K562 (cell line): ENCODE data around the gene ANK2. TPM values are rescaled to one million over a fixed set of nuclear protein-coding genes. Genes with fewer than 3 reads are reported as not detected.

Experiments
- ATAC-seq: fragments of 200-7000 bp; cut with Tn5 transposase; 3 replicates; pipeline ENCODE4 v1.9.1; 2020; ENCODE audit warnings: moderate library complexity
- BruUV-seq: library from RNA; stranded (reverse); fragments of 400-500 nt; replicated peaks from 2 replicates; lab custom pipeline; 2021; lab: Mats Ljungman, UMichigan
- CTCF ChIA-PET: fragments of 300-600 bp; formaldehyde crosslinking; extraction: SDS; loops from one replicate; lab custom pipeline; 2021; ENCODE audit warnings: low intra/inter-chr PET ratio; lab: Yijun Ruan, JAX
- POLR2A ChIA-PET: fragments of 300-600, 350-650 bp; sonication (Branson Sonifier 250); formaldehyde crosslinking; extraction: SDS; loops from one replicate; lab custom pipeline; 2021; ENCODE audit warnings: antibody characterized with exemption, inconsistent platforms; lab: Yijun Ruan, JAX
- DNase-seq, 4 experiments: peaks; one replicate each; pipeline versions ENCODE4 v3.0.0 to v3.0.0-alpha.2; 2011 to 2018; ENCODE audit warnings: low spot score in 3 of 4, mixed read lengths in 3 of 4; ENCODE audit errors: extremely low read depth in 1 of 4
- FAIRE-seq: peaks from 2 replicates; lab custom pipeline; 2011; peaks lifted over from hg19 to GRCh38; lab: Jason Lieb, UNC
- H2AFZ ChIP-seq: 2 replicates; pipeline ENCODE4 v1.6.0; 2011; ENCODE audit warnings: low read depth, low read length, control low read depth, inconsistent platforms
- H3K27ac ChIP-seq: fragments of 200-600 bp; 3 replicates; pipeline ENCODE4 v1.8.0; 2011; ENCODE audit warnings: low read depth, mild to moderate bottlenecking, control low read depth, inconsistent platforms, low read length, moderate library complexity, mixed read lengths; ENCODE audit errors: extremely low read depth
- H3K27me3 ChIP-seq, 2 experiments: fragments of 300-600 bp in 1 of 2; 2 replicates in 1 of 2; 3 replicates in 1 of 2; pipeline versions ENCODE4 v1.6.0 to v1.8.0; 2011; ENCODE audit warnings: inconsistent platforms in 2 of 2, low read length in 2 of 2, mild to moderate bottlenecking in 1 of 2, mixed read lengths in 1 of 2, moderate library complexity in 1 of 2; ENCODE audit not compliant: control insufficient read depth in 2 of 2, insufficient read depth in 2 of 2
- H3K36me3 ChIP-seq: fragments of 300-600 bp; 3 replicates; pipeline ENCODE4 v1.8.0; 2011; ENCODE audit warnings: mild to moderate bottlenecking, low read length, inconsistent platforms; ENCODE audit not compliant: control insufficient read depth, insufficient read depth
- H3K4me1 ChIP-seq, 2 experiments: fragments of 200-600 bp in 1 of 2; replicated peaks in 1 of 2; 2 replicates in 1 of 2; 3 replicates in 1 of 2; pipeline versions ENCODE4 v1.5.1 to v1.8.0; 2011; ENCODE audit warnings: inconsistent platforms in 2 of 2, low read length in 2 of 2, mild to moderate bottlenecking in 1 of 2, mixed read lengths in 1 of 2, moderate library complexity in 1 of 2; ENCODE audit not compliant: control insufficient read depth in 2 of 2, insufficient read depth in 2 of 2
- H3K4me2 ChIP-seq: 2 replicates; pipeline ENCODE4 v1.6.1; 2011; ENCODE audit warnings: low read length, control low read depth, inconsistent platforms, mixed read lengths; ENCODE audit not compliant: insufficient read depth
- H3K4me3 ChIP-seq: fragments of 200-600 bp; sonication (generic), shearing (Covaris generic); 2 replicates; pipeline ENCODE4 v1.5.1; 2016; ENCODE audit warnings: control low read depth, inconsistent platforms
- H3K79me2 ChIP-seq: fragments of 200-600 bp; 3 replicates; pipeline ENCODE4 v1.8.0; 2011; ENCODE audit warnings: low read length, inconsistent platforms; ENCODE audit not compliant: control insufficient read depth, insufficient read depth
- H3K9ac ChIP-seq, 2 experiments: 2 replicates each; pipeline versions ENCODE4 v1.6.0 to v1.6.1; 2011; ENCODE audit warnings: low read depth in 2 of 2, low read length in 2 of 2, control low read depth in 1 of 2, inconsistent platforms in 1 of 2, mild to moderate bottlenecking in 1 of 2, mixed read lengths in 1 of 2; ENCODE audit not compliant: insufficient read depth in 1 of 2
- H3K9me1 ChIP-seq: one replicate; pipeline ENCODE4 v1.6.0; 2011; ENCODE audit warnings: inconsistent platforms, mild to moderate bottlenecking, low read length, moderate library complexity; ENCODE audit not compliant: control insufficient read depth, insufficient read depth
- H3K9me3 ChIP-seq: replicated peaks from 2 replicates; pipeline ENCODE4 v1.5.1; 2011; ENCODE audit warnings: low read depth, low read length, inconsistent platforms; ENCODE audit not compliant: control insufficient read depth, insufficient read depth
- H4K20me1 ChIP-seq: replicated peaks from 2 replicates; pipeline ENCODE4 v1.6.1; 2011; ENCODE audit warnings: low read length, inconsistent platforms, mixed read lengths; ENCODE audit not compliant: control insufficient read depth, insufficient read depth
- BACH1 ChIP-seq: fragments of 200-800 bp; sonication (Bioruptor generic); IDR thresholded peaks from 2 replicates; pipeline ENCODE4 v1.6.1; 2016; ENCODE audit warnings: missing genetic modification characterization, missing compliant biosample characterization
- BRCA1 ChIP-seq, 2 experiments: fragments of 450-650 bp in 1 of 2; sonication (generic) in 1 of 2; formaldehyde crosslinking in 1 of 2; IDR thresholded peaks; 2 replicates each; pipeline versions ENCODE4 v1.5.0 to v1.6.1; 2017 to 2020; ENCODE audit warnings: mild to moderate bottlenecking in 1 of 2, missing genetic modification reagents in 1 of 2
- ELF4 ChIP-seq: fragments of 450-650 bp; formaldehyde crosslinking; IDR thresholded peaks from 2 replicates; pipeline ENCODE4 v1.4.0; 2022; ENCODE audit warnings: missing genetic modification characterization
- EP400 ChIP-seq: fragments of 450-650 bp; IDR thresholded peaks from 2 replicates; pipeline ENCODE4 v1.6.1; 2017; ENCODE audit warnings: antibody characterized with exemption, mild to moderate bottlenecking, moderate library complexity
- NR2C1 ChIP-seq, 2 experiments: fragments of 450-650 bp; IDR thresholded peaks; 2 replicates each; pipeline ENCODE4 v1.6.1; 2017; ENCODE audit warnings: mild to moderate bottlenecking in 2 of 2, antibody characterized with exemption in 1 of 2, inconsistent platforms in 1 of 2, missing compliant biosample characterization in 1 of 2, missing genetic modification characterization in 1 of 2
- PHB2 ChIP-seq: fragments of 450-650 bp; IDR thresholded peaks from 2 replicates; pipeline ENCODE4 v1.6.1; 2017; ENCODE audit warnings: low read depth
- PTBP1 ChIP-seq: fragments of 200-400 bp; formaldehyde crosslinking; IDR thresholded peaks from 2 replicates; pipeline ENCODE4 v1.6.1; 2017; ENCODE audit warnings: low read depth, low read length
- RBM14 ChIP-seq: fragments of 200-400 bp; formaldehyde crosslinking; IDR thresholded peaks from 2 replicates; pipeline ENCODE4 v1.6.1; 2018; ENCODE audit warnings: low read depth, mild to moderate bottlenecking, low read length, moderate library complexity, borderline replicate concordance; ENCODE audit not compliant: insufficient read depth
- SRF ChIP-seq, 2 experiments: fragments of 250-450, 450-650 bp in 1 of 2; sonication (Bioruptor Pico) in 1 of 2; sonication (generic) in 1 of 2; formaldehyde crosslinking; IDR thresholded peaks; 2 replicates each; pipeline versions ENCODE4 v1.5.0 to v1.5.1; 2020 to 2022; ENCODE audit warnings: mild to moderate bottlenecking in 1 of 2, missing genetic modification reagents in 1 of 2
- WGBS: fragments of 100-300 bp; shearing (Covaris generic); methylation state at CpG from one replicate; pipeline ENCODE4 v1.1.6; 2016; ENCODE audit warnings: low coverage, mixed read lengths; ENCODE audit not compliant: insufficient coverage; ENCODE audit errors: missing lambda C conversion rate; 5-methylcytosine and 5-hydroxymethylcytosine counted together
- in situ Hi-C: fragments of 300-500 bp; cut with MboI; formaldehyde crosslinking; loops from 4 replicates; pipeline ENCODE4 v1.15.0; 2018; ENCODE audit warnings: inconsistent platforms, mixed read lengths
- intact Hi-C: fragments of 100-400 bp; cut with micrococcal nuclease; formaldehyde crosslinking; loops from 2 replicates; pipeline ENCODE4 v1.14.2; 2022
- polyA plus RNA-seq, 8 experiments: library from polyadenylated mRNA; depleted of rRNA in 4 of 8; stranded (reverse) in 5 of 8; unstranded in 3 of 8; fragments of >200 nt; fragmentation: Nextera tagmentation in 2 of 8; fragmentation: Illumina TruSeq in 1 of 8; extraction: Ambion mirVana in 2 of 8; extraction: Trizol in 1 of 8; gene quantifications; 2 replicates each; pipeline versions ENCODE4 v1.2.1 to v1.2.3, GENCODE V29; 2011 to 2014; ENCODE audit warnings: inconsistent platforms in 1 of 8, missing spikeins in 1 of 8
- total RNA-seq, 7 experiments: library from RNA; depleted of rRNA in 6 of 7; stranded (reverse); fragments of >200 nt in 6 of 7; fragmentation: Illumina TruSeq in 2 of 7; extraction: Trizol in 2 of 7; gene quantifications; 2 replicates each; pipeline versions ENCODE4 v1.2.1 to v1.2.3, GENCODE V29; 2011 to 2021; ENCODE audit warnings: low replicate concordance in 1 of 7
- TF ChIP-seq, protein P1 (sequence below): sonication (generic); formaldehyde crosslinking; IDR thresholded peaks from 2 replicates; pipeline ENCODE4 v1.8.0; 2023; ENCODE audit warnings: missing genetic modification reagents, mild to moderate bottlenecking, borderline replicate concordance

ANK2 gene
- total and polyA plus RNA-seq, 9 of the 15 experiments (the other 6 are each of a cell fraction or from before 2014, with no cell fraction given) = 0.07 to 0.24 TPM; not detected in 7

DNA sequence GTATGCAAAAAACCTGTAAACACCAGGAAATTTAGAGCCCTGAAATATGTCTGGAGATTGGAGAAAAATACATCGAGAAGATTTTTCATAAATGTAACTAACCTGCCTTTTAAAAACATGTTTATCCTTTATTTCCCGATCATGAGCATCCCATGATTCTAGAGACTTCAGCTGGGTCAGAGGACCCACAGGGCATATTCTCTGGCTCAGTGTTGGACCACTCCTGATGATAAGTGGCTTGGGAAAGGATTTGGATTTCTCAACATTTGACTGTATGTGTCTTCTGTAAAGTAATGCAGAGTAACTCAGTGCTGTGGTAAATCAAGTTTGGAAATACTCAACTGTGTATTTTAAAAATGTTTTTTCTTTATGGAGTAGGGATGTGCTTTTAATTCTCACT is 40.0 kb upstream of the ANK2 start:
- no peaks in the 10 kb centered on the region for H3K9me3 ChIP-seq
- TF ChIP-seq BRCA1 (IDR thresholded peaks at IDR 0.05) = no peak
- no peak for TF ChIP-seq BRCA1 (CRISPR knock-in tag; IDR thresholded peaks at IDR 0.05)
- TF ChIP-seq RBM14 = no peak
- POLR2A ChIA-PET = no interaction called here
- H3K79me2 ChIP-seq = no peaks in the 10 kb centered on the region
- no peaks in the 10 kb centered on the region for H4K20me1 ChIP-seq
- H3K27me3 ChIP-seq = no peaks in the 10 kb centered on the region
- no peak overlapping the region for H2AFZ ChIP-seq
- no peaks in the 10 kb centered on the region for H3K9me1 ChIP-seq
- no peak overlapping the region for H3K9ac ChIP-seq
- ATAC-seq (no peak), FAIRE-seq (no peak), DNase-seq (no peak)
- WGBS = 0% methylated on average over 2 of the region's 2 CpGs
- CTCF ChIA-PET = no interaction called here
- no peaks in the 10 kb centered on the region for H3K36me3 ChIP-seq
- H3K27ac ChIP-seq = no peak overlapping the region
- intact Hi-C loops = no loop called here
- BruUV-seq = no TSS peak
- in situ Hi-C loops = no loop called here
- no peaks in the 10 kb centered on the region for H3K4me1 ChIP-seq
- H3K4me3 ChIP-seq = no peak overlapping the region
- no peak overlapping the region for H3K4me2 ChIP-seq

DNA sequence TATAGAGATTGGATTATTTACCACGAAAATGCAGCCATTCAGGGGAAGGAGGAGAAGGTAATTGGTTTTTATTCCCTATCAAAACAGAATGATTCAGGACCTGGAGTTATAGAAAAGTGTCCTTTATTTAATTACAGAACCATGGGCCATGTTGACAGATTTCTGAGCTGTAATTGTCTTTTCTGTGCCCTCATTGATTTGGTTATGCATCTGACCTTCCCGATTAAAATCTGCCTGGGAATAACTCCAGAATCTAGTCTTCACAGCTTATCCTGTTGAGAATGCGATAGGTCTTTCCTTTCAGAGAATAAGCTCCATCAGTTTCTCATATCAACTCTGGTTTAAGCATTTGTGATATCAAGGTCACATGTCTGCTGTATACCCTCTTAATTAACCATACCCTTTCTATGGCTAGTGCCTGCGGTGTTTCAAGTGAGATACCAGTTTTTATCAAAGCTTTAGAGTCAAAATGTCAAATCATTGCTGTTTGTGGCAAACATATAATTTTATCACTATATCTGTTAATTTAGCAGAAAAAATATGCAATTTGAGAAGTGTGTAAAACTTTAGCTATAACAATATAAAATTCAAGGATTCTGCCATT is 37.2 kb upstream of the ANK2 start:
- intact Hi-C loops (no loop called here), in situ Hi-C loops (no loop called here)
- FAIRE-seq (no peak), ATAC-seq (no peak), DNase-seq (no peak)
- ChIA-PET POLR2A (no interaction called here), CTCF (no interaction called here)
- no peaks in the 10 kb centered on the region for H3K36me3 ChIP-seq
- no peaks in the 10 kb centered on the region for H3K79me2 ChIP-seq
- WGBS = 0% methylated on average over 4 of the region's 4 CpGs
- H3K9ac ChIP-seq = no peak overlapping the region
- no peak overlapping the region for H3K4me2 ChIP-seq
- H4K20me1 ChIP-seq = no peaks in the 10 kb centered on the region
- no peaks in the 10 kb centered on the region for H3K4me1 ChIP-seq
- H2AFZ ChIP-seq = no peak overlapping the region
- no peaks in the 10 kb centered on the region for H3K27me3 ChIP-seq
- H3K9me1 ChIP-seq = no peaks in the 10 kb centered on the region
- H3K9me3 ChIP-seq = no peaks in the 10 kb centered on the region
- no TSS peak for BruUV-seq
- H3K4me3 ChIP-seq = no peak overlapping the region
- no peak overlapping the region for H3K27ac ChIP-seq
- TF ChIP-seq EP400 (no peak), ELF4 (CRISPR knock-in tag) (no peak), PHB2 (no peak), PTBP1 (no peak), BACH1 (tag) (no peak), SRF (CRISPR knock-in tag; IDR thresholded peaks at IDR 0.05) (no peak), NR2C1 (IDR thresholded peaks at IDR 0.05) (no peak), NR2C1 (tag; IDR thresholded peaks at IDR 0.05) (no peak)
- TF ChIP-seq, protein P1, sequence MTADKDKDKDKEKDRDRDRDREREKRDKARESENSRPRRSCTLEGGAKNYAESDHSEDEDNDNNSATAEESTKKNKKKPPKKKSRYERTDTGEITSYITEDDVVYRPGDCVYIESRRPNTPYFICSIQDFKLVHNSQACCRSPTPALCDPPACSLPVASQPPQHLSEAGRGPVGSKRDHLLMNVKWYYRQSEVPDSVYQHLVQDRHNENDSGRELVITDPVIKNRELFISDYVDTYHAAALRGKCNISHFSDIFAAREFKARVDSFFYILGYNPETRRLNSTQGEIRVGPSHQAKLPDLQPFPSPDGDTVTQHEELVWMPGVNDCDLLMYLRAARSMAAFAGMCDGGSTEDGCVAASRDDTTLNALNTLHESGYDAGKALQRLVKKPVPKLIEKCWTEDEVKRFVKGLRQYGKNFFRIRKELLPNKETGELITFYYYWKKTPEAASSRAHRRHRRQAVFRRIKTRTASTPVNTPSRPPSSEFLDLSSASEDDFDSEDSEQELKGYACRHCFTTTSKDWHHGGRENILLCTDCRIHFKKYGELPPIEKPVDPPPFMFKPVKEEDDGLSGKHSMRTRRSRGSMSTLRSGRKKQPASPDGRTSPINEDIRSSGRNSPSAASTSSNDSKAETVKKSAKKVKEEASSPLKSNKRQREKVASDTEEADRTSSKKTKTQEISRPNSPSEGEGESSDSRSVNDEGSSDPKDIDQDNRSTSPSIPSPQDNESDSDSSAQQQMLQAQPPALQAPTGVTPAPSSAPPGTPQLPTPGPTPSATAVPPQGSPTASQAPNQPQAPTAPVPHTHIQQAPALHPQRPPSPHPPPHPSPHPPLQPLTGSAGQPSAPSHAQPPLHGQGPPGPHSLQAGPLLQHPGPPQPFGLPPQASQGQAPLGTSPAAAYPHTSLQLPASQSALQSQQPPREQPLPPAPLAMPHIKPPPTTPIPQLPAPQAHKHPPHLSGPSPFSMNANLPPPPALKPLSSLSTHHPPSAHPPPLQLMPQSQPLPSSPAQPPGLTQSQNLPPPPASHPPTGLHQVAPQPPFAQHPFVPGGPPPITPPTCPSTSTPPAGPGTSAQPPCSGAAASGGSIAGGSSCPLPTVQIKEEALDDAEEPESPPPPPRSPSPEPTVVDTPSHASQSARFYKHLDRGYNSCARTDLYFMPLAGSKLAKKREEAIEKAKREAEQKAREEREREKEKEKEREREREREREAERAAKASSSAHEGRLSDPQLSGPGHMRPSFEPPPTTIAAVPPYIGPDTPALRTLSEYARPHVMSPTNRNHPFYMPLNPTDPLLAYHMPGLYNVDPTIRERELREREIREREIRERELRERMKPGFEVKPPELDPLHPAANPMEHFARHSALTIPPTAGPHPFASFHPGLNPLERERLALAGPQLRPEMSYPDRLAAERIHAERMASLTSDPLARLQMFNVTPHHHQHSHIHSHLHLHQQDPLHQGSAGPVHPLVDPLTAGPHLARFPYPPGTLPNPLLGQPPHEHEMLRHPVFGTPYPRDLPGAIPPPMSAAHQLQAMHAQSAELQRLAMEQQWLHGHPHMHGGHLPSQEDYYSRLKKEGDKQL = no peak
